ENCODE measurements around the gene HES2.

GRCh38 chr1:6450005-6450450 lies 30.3 kb upstream of the HES2 start:
- TF ChIP-seq CTCF (IDR thresholded peaks at IDR 0.05), result no peak
- no peak for TF ChIP-seq POLR2AphosphoS5 (IDR thresholded peaks at IDR 0.05)

All from breast epithelium (tissue), 3 donors.